GM19463 (cell line): ENCODE results near the gene FLNC.

Source experiments
- ATAC-seq: cut with Tn5 transposase; IDR thresholded peaks from one replicate; pipeline ENCODE4 v1.9.1; 2021; ENCODE audit warnings: mild to moderate bottlenecking, moderate library complexity; ENCODE audit not compliant: unreplicated experiment

FLNC gene

GRCh38 chr7:128875523-128875948, 45.3 kb downstream of the FLNC start:
- no peak for ATAC-seq

DNA sequence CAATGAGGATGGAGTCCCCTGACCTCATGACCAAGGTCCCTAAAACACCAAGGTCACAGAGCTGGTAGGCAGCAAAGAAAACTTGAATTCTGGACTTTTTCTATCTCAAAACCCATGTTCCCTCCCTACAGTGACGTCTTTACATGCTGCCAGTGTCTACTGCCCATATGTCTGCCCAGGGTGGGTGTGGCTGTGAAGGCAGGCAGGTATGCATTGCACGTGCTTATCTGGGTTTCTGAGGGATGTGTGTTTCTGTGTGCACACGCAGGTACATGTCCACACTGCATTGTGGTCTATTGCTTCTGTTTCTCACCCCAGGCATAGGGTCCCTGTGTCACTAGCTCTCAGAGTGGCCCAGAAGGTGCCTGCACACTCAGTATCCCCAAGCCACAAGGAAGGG, 45.9 kb downstream of the FLNC start:
- no peak for ATAC-seq

DNA sequence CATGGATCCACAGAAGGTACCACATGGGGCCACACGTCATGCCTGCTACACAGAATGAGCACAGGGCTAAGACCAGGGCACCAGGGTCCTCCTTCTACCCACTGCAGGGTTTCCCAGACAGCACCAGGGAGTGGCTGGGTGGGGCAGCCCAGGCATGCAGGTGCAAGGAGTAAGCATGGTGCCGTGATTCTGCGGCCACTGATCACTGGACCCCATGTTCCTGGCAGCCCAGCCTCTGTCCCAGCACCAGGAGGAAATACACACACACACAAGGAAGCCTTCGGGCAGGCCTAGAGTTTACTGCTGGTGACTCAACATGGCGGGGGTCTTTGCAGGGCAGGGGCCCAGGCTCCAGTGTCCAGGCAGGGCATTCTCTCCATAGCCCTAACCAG, 46.4 kb downstream of the FLNC start:
- no peak for ATAC-seq

DNA sequence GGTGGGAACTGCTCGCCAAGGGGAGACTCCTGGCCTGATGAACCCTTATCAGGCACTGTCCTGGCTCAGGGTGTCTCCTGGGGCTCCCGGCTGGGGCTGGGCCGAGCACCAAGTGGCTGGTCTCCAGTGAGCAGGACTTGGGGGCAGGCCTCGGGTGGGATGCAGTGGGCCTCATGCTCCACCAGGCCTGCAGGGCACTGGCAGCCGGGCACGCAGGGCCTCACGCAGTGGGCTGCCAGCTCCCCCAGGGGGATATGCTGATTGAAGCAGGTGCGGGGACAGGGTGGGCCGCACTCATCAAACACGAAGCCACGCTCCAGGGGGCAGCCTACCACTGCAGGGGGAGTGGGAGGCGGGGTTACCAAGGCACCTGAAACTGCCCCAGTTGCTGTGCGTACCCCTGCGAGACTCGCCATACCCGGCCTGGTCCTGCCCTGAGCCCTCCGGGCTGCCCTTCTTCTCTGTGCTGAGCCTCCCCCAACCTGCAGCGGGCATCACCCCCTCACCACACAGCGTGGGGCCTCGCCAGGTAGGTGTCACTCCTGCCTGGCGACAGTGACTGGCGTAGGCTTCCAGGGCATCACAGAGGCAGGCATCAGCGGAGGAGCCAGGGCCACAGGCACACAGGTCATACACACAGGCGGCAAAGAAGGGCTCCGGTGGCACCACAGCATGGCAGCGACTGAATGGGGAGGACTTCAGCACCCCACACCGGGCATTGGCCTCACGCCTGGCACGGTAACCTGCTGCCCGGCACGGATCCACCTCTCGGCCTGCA, 47.0 kb downstream of the FLNC start:
- ATAC-seq, result no peak

GRCh38 chr7:128877756-128878120, 47.5 kb downstream of the FLNC start:
- ATAC-seq, result no peak

DNA sequence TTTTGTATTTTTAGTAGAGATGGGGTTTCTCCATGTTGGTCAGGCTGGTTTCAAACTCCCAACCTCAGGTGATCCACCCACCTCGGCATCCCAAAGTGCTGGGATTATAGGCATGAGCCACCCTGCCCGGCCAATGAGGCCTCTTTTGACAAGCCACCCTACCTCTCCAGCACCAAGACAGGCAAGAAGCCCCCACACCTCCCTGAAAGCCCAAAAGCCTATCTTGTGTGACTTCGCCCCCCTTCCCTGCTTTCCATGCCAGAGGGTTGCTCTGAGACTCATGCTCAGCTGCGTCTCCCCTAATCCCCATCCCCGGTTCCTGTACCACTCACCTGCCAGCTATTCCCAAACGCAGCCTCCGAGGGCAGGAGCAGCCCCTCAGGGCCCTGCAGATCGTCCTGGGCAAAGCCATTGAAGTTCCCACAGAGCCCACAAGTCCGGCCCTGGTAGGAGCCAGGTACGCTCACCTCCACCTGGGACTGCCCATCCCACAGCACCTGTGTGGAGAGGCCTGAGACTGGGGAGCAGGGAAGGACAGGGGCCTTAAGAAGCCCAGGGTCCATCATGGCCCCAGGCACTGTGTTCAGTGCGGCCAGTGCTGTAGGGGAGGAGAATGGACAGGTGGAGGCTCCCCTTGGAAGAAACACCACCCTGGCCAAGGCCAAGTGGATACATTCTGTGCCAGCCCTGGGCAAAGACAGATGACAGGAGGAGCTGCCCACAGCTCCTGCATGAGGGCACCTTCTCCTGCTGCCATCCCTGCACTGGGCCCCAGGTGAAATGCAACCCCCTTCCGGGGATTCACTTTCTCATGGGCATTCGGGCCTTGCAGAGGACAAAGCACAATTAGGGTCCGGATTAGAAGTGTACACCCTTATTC, 48.3 kb downstream of the FLNC start:
- no peak for ATAC-seq

DNA sequence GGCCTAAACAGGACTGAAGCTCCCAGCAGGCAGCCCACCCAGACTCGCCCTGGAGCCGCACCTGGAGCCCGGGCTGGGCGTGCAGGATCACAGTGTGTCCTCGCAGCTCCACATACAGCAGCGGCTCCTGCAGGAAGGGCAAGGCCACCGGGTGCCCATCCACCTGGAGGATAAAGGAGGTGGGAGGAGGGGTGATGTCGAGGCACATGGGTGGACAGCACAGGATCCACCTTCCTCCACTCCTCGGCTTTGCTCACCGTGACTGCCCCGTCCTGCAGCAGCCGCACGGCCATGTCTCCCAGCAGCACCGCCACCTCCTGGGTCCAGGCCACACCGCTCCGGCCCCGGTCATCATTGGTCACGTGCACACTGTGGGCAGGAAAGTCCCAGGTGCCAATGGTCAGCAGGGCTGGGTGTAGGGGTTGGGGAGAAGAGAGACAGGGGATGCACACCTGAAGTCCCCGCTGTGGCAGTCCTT, 49.3 kb downstream of the FLNC start:
- no peak for ATAC-seq

DNA sequence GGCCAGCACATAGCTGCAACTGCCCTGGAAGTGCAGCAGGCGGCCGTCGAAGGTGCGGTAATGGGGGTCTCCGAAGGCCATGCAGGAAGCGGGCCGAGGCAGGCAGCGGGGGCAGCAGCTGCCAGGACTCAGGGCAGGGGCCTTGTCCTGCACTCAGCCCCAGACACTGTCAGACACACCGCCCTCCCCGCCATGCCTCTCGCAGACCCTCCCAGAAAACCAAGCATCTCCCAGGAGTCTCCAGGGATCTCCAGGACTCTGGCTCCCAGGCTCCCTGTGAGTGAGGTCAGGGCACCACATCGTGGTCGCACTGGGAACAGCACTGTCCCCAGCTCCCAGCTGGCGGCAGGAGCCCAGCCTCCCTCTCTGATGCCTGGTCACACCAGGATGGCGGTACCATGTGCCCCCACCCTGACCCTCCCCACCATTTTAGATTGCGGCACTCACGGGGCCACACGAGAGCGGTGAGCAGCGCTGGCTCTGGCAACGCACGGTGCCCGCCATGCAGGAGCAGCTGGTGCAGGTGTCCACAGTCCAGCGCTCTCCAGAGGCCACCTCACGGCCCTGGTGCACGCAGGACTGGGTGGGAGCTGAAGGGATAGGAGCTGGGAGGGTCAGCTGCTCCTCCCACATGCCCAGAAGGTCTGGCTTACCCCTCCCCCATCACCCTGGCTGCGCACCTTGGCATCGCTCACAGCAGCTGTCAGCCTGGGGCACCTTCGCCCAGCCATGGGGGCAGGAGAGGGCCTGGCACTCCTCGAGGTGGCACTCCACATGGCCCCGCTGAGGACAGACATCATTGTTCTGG, 49.9 kb downstream of the FLNC start:
- ATAC-seq, result no peak

DNA sequence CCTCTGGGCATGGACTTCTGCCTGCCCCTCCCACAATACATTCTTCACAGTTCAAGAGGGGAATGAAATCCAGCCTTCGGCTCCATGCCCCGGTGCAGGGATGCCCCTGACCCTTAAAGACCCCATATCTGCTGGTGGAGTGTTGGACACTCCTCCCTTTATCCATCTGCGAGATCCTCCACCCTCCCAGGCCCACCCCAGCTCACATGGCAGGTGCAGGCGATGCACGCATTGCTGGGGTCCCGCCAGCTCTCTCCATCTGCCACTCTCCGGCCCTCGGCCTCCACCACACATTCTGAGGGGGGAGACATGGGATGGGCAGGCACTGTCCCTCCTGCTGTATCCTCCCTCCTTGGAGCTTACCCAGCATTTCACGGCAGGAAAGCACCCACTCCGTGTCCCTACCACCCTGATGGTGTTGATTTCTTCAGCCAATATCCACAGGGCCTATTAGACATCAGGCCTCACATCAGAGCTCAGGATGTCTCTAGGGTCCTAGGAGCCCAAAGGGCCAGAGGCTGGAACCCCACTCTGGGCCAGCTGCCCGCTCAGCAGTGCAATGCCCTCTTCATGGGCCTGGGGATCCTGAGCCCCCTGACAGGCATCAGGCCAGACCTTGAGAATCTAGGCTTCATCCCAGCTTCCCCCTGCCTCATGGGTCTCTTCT, 50.7 kb downstream of the FLNC start:
- no peak for ATAC-seq

DNA sequence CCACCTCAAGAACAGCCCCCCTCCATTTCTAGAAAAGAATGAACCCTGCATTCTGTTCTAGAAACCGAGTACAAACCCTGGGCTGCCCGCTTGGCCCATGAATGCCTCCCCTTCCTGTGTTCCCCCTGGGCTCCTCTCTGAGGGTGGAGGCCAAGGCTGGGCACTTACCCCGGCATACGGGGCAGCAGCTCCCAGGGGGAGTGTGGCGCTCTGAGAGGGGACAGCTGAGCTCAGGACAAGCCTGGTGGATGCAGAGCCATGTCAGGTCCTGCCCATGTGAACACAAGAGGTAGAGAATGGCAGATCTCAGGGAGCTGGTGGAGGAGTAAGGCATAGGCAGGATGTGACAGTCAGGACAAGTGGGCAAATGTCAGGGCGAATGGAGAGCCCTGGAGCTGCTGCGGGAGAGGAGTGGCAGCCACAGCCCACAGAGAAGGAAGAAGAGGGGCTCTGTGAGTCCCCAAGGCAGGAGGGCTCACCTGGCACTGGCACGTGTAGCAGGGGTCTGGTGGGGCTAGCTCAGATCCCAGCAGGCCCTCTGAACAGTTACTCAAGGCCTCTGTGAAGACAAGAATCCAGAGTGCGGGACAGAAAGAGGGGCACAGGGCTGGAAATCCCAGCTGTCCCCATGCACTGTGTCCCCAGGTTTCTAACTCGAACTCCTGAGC, 51.4 kb downstream of the FLNC start:
- no peak for ATAC-seq

DNA sequence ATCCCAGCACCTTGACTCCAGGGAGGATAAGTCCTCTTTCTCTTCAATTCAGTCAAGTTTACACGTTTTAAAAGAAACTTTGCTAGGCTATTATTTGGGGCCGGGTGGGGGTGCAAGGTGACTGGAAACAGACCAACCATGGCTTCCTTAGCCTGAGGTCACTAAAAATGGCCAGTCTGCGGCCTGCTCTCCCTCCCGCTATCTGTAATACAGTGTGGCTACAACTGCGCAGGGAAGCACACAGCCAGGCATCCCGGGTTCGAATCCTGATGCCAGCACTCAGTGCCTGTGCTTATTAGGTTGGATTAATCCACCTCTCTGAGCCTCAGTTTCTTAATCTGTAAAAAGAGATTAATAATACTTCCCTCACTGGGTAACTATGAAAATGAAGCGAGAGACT, 51.9 kb downstream of the FLNC start:
- no peak for ATAC-seq

DNA sequence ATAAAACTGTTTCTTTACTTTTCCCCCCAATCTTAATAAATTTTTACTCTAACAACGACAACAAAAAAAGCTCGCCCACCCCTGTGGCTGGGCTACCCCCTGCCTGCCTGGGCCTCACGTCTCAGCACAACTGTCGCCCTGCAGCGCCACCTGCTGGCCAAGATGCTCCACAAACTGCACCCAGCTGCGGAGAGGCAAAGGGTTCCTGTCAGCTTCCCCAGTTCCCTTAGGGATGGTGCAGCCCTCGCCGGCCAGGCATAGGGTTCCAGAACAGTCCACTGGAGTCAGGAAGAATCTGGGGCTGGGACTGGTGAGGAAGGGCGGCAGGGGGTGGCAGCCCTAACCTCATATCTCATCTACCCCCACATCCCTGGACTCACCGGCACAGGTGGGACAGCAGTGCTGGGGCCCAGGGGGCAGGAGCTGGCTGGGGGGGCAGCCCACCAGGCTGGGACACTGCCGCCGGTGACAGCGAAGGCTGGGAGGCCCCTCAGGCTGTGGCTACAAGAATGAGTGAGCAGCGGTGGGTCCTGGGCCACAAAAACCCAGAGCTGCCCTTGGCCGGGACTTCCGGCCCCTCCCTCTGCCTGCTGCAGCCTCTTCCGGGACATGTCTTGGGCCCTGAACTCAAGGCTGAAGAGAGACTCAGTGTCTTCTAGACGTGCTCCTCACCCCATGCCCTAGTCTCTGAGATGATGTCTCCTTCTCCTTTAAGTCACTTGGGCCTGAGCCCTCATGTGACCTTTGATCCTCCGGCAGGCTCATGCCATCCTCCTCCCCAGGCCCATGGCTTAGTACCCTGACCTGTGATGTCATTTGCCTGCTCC, 53.6 kb downstream of the FLNC start:
- ATAC-seq, result peak; percentile 57

- ATAC-seq, result no peak
Observed at GRCh38 chr7:128884561-128885369, 54.6 kb downstream of the FLNC start.

DNA sequence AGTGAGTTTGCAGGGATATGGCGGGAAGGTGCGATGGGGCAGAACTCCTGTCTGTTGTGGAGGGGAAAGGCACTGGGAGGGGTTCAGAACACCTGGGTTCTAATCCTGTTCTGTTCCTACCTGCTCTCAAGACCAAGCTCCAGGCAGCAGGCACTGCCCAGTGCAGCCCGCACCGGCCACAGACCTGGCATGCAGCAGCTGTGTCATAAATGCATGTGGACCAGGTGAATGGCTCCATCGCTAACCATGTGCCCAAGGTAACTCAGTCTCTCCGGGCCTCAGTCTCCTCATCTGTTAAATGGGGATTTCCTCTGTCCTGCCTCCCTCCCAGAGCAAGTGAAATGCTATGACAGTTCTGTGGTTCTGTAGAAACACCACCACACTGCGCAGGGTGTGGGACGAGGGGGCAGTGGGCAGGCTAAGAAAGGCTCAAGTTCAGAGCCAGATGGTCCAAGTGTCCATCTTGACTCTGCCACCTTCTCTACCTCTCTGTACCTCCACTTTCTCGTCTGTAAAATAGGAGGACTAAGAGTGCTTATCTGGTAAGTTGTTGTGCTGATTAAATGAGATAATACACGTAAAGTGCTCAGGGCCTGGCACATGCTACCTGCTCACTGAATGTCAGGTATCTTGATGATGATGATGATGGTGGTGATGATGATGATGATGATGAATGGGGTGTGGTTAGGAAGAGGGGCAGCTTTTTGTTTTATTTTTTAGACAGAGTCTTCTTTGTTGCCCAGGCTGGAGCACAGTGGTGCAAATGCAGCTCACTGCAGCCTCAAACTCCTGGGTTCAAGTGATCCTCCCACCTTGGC, 55.4 kb downstream of the FLNC start:
- ATAC-seq, result no peak

GRCh38 chr7:128886391-128887168, 56.4 kb downstream of the FLNC start:
- ATAC-seq, result no peak

GRCh38 chr7:128887169-128888038, 57.2 kb downstream of the FLNC start:
- ATAC-seq, result no peak
